Hepatocyte (in vitro differentiated cells): ENCODE data around the gene USP22. TPM values are rescaled to one million over a fixed set of nuclear protein-coding genes. Genes with fewer than 3 reads are reported as not detected.

ENCODE experiments used
- DNase-seq: peaks from one replicate; pipeline ENCODE4 v3.0.0-alpha.2; 2016; ENCODE audit warnings: low spot score
- H2AFZ ChIP-seq: fragments of 200-600 bp; sonication (generic); 2 replicates; pipeline ENCODE4 v1.6.0; 2016; ENCODE audit warnings: antibody characterized with exemption, mild to moderate bottlenecking
- H3K27ac ChIP-seq: fragments of 200-600 bp; sonication (generic); 2 replicates; pipeline ENCODE4 v1.5.1; 2016; ENCODE audit warnings: mild to moderate bottlenecking
- H3K27me3 ChIP-seq: fragments of 200-600 bp; sonication (generic); 2 replicates; pipeline ENCODE4 v1.6.1; 2016
- H3K36me3 ChIP-seq: fragments of 200-600 bp; sonication (generic); replicated peaks from 2 replicates; pipeline ENCODE4 v1.5.1; 2016; ENCODE audit warnings: low read depth; ENCODE audit not compliant: insufficient read depth
- H3K4me1 ChIP-seq: fragments of 200-600 bp; sonication (generic); 2 replicates; pipeline ENCODE4 v1.5.1; 2016; ENCODE audit warnings: mild to moderate bottlenecking, moderate library complexity; ENCODE audit not compliant: insufficient read depth
- H3K4me2 ChIP-seq: fragments of 200-600 bp; sonication (generic); 2 replicates; pipeline ENCODE4 v1.6.0; 2016
- H3K4me3 ChIP-seq: fragments of 200-600 bp; sonication (generic); 2 replicates; pipeline ENCODE4 v1.5.1; 2016; ENCODE audit warnings: mild to moderate bottlenecking
- H3K79me2 ChIP-seq: fragments of 200-600 bp; sonication (generic); 2 replicates; pipeline ENCODE4 v1.6.0; 2017; ENCODE audit warnings: mild to moderate bottlenecking
- H3K9me2 ChIP-seq: fragments of 200-600 bp; sonication (generic); replicated peaks from 2 replicates; pipeline ENCODE4 v1.6.0; 2017; ENCODE audit warnings: mild to moderate bottlenecking; ENCODE audit not compliant: insufficient read depth
- H3K9me3 ChIP-seq: fragments of 200-600 bp; sonication (generic); 2 replicates; pipeline ENCODE4 v1.5.1; 2016; ENCODE audit warnings: low read depth, mild to moderate bottlenecking
- H4K20me1 ChIP-seq: fragments of 200-600 bp; sonication (generic); 2 replicates; pipeline ENCODE4 v1.6.0; 2016; ENCODE audit warnings: mild to moderate bottlenecking; ENCODE audit not compliant: insufficient read depth, poor library complexity, severe bottlenecking
- EZH2 ChIP-seq: fragments of 200-600 bp; sonication (generic); IDR thresholded peaks from 2 replicates; pipeline ENCODE4 v1.6.1; 2016; ENCODE audit warnings: antibody characterized with exemption, mild to moderate bottlenecking, borderline replicate concordance
- EZH2phosphoT487 ChIP-seq: fragments of 200-600 bp; sonication (generic); IDR thresholded peaks from one replicate; pipeline ENCODE4 v1.6.1; 2018; ENCODE audit warnings: antibody characterized with exemption, mild to moderate bottlenecking, low read depth, moderate library complexity; ENCODE audit not compliant: unreplicated experiment, severe bottlenecking
- WGBS: methylation state at CpG from one replicate; pipeline ENCODE4 v1.1.6; 2016; ENCODE audit warnings: low lambda C conversion rate; ENCODE audit errors: missing lambda C conversion rate; 5-methylcytosine and 5-hydroxymethylcytosine counted together
- polyA plus RNA-seq: library from polyadenylated mRNA; unstranded; fragments of >200 nt; fragmentation: Nextera tagmentation; extraction: Ambion mirVana; gene quantifications from 2 replicates; pipeline ENCODE4 v1.2.1, GENCODE V29; 2016
- total RNA-seq: library from RNA; depleted of rRNA; stranded (reverse); fragments of >200 nt; gene quantifications from 2 replicates; pipeline ENCODE4 v1.2.3, GENCODE V29; 2014
- TF ChIP-seq, protein P1 (sequence below): fragments of 200-600 bp; sonication (generic); IDR thresholded peaks from 2 replicates; pipeline ENCODE4 v1.5.1; 2016; ENCODE audit warnings: antibody characterized with exemption, mild to moderate bottlenecking; ENCODE audit not compliant: poor library complexity

USP22 gene
- total and polyA plus RNA-seq, 2 experiments from 2014 or later: 84.0 to 157 TPM

DNA sequence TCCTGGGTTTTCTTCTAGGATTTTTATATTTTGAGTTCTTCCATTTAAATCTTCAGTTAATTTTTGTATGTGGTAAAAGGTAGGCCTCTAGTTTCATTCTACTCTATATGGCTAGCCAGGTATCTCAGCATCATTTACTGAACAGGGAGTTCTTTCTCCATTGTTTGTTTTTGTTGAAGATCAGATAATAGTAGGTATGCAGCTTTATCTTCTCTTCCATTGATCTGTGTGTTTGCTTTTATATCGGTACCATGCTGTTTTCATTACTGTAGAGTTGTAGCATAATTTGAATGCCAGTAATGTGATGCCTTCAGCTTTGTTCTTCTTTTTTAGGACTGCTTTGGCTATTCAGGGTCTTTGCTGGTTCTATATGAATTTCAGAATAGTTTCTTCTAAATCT lies 77.3 kb downstream of the USP22 start:
- H3K79me2 ChIP-seq: no peaks in the 10 kb centered on the region
- WGBS: 44% methylated on average over 1 of the region's 1 CpG
- TF ChIP-seq EZH2 (no peak), EZH2phosphoT487 (no peak)
- TF ChIP-seq, protein P1, sequence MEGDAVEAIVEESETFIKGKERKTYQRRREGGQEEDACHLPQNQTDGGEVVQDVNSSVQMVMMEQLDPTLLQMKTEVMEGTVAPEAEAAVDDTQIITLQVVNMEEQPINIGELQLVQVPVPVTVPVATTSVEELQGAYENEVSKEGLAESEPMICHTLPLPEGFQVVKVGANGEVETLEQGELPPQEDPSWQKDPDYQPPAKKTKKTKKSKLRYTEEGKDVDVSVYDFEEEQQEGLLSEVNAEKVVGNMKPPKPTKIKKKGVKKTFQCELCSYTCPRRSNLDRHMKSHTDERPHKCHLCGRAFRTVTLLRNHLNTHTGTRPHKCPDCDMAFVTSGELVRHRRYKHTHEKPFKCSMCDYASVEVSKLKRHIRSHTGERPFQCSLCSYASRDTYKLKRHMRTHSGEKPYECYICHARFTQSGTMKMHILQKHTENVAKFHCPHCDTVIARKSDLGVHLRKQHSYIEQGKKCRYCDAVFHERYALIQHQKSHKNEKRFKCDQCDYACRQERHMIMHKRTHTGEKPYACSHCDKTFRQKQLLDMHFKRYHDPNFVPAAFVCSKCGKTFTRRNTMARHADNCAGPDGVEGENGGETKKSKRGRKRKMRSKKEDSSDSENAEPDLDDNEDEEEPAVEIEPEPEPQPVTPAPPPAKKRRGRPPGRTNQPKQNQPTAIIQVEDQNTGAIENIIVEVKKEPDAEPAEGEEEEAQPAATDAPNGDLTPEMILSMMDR: no peak
- H3K4me3 ChIP-seq: no peak overlapping the region
- no peak overlapping the region for H3K4me2 ChIP-seq
- no peak for DNase-seq
- no peaks in the 10 kb centered on the region for H4K20me1 ChIP-seq
- H3K9me2 ChIP-seq: no peaks in the 10 kb centered on the region
- no peaks in the 10 kb centered on the region for H3K4me1 ChIP-seq
- no peaks in the 10 kb centered on the region for H3K9me3 ChIP-seq
- H3K27ac ChIP-seq: no peak overlapping the region
- H3K36me3 ChIP-seq: no peaks in the 10 kb centered on the region
- H2AFZ ChIP-seq: no peak overlapping the region
- H3K27me3 ChIP-seq: no peaks in the 10 kb centered on the region

GRCh38 chr17:20961586-20961985 lies 81.2 kb downstream of the USP22 start:
- 73% methylated on average over 5 of the region's 5 CpGs for WGBS
- Histone ChIP-seq H3K4me2 (no peak overlapping the region), H2AFZ (no peak overlapping the region), H3K9me2 (no peaks in the 10 kb centered on the region), H3K4me1 (no peaks in the 10 kb centered on the region), H3K36me3 (no peaks in the 10 kb centered on the region), H3K79me2 (no peaks in the 10 kb centered on the region), H4K20me1 (no peaks in the 10 kb centered on the region), H3K27ac (no peak overlapping the region), H3K4me3 (no peak overlapping the region), H3K9me3 (no peaks in the 10 kb centered on the region), H3K27me3 (no peaks in the 10 kb centered on the region)
- DNase-seq: no peak
- TF ChIP-seq, protein P1: no peak
- TF ChIP-seq EZH2phosphoT487 (no peak), EZH2 (no peak)

- Histone ChIP-seq H3K4me1 (no peaks in the 10 kb centered on the region), H3K9me2 (no peaks in the 10 kb centered on the region), H3K4me3 (no peak overlapping the region), H3K27me3 (no peaks in the 10 kb centered on the region), H3K36me3 (no peaks in the 10 kb centered on the region), H4K20me1 (no peaks in the 10 kb centered on the region), H3K9me3 (no peaks in the 10 kb centered on the region), H3K4me2 (no peak overlapping the region), H2AFZ (no peak overlapping the region), H3K27ac (no peak overlapping the region), H3K79me2 (no peaks in the 10 kb centered on the region)
- no peak for DNase-seq
- no peak for TF ChIP-seq EZH2phosphoT487
- TF ChIP-seq EZH2: no peak
- TF ChIP-seq, protein P1: no peak
- WGBS: 89% methylated on average over 7 of the region's 7 CpGs
Observed at GRCh38 chr17:20960871-20961270, 81.9 kb downstream of the USP22 start.
